Panc1 (cell line): ENCODE data around the gene TULP1. TPM values are rescaled to one million over a fixed set of nuclear protein-coding genes. Genes with fewer than 3 reads are reported as not detected.

Experiments
- ATAC-seq: fragments of 200-7000 bp; cut with Tn5 transposase; 2 replicates; pipeline ENCODE4 v1.9.1; 2020; ENCODE audit warnings: mild to moderate bottlenecking, moderate library complexity
- BruUV-seq: library from RNA; stranded (reverse); fragments of 400-500 nt; replicated peaks from 2 replicates; lab custom pipeline; 2021; lab: Mats Ljungman, UMichigan
- CTCF ChIA-PET: fragments of 300-600 bp; sonication (Branson Sonifier 250); formaldehyde crosslinking; loops from one replicate; lab custom pipeline; 2022; ENCODE audit warnings: antibody characterized with exemption; lab: Charles Lee
- POLR2A ChIA-PET: fragments of 300-600 bp; sonication (Branson Sonifier 250); formaldehyde crosslinking; loops from one replicate; lab custom pipeline; 2022; ENCODE audit warnings: antibody characterized with exemption; lab: Charles Lee
- DNase-seq: peaks from one replicate; pipeline ENCODE4 v3.0.0-alpha.2; 2010; ENCODE audit warnings: low read depth, low spot score
- H3K27ac ChIP-seq: 2 replicates; pipeline ENCODE4 v1.5.1; 2011; ENCODE audit warnings: mild to moderate bottlenecking, low read length, inconsistent platforms
- H3K27me3 ChIP-seq: fragments of 200-500 bp; sonication (Bioruptor generic); 2 replicates; pipeline ENCODE4 v1.6.0; 2014; ENCODE audit warnings: low read length, inconsistent platforms; ENCODE audit not compliant: control insufficient read depth, insufficient read depth
- H3K36me3 ChIP-seq: fragments of 200-500 bp; sonication (Bioruptor generic); 2 replicates; pipeline ENCODE4 v1.5.1; 2014; ENCODE audit warnings: inconsistent platforms, mild to moderate bottlenecking, low read length, moderate library complexity; ENCODE audit not compliant: control insufficient read depth, insufficient read depth
- H3K4me1 ChIP-seq: 2 replicates; pipeline ENCODE4 v1.5.1; 2011; ENCODE audit warnings: inconsistent platforms, mild to moderate bottlenecking, low read length, moderate library complexity; ENCODE audit not compliant: control insufficient read depth, insufficient read depth
- H3K4me3 ChIP-seq, 2 experiments: 2 replicates each; pipeline ENCODE4 v1.5.1; 2011 to 2012; ENCODE audit warnings: low read depth in 2 of 2, low read length in 2 of 2, mild to moderate bottlenecking in 2 of 2, inconsistent platforms in 1 of 2, moderate library complexity in 1 of 2
- H3K9me3 ChIP-seq: fragments of 200-500 bp; sonication (Bioruptor generic); 2 replicates; pipeline ENCODE4 v1.5.1; 2014; ENCODE audit warnings: low read depth, mild to moderate bottlenecking, inconsistent platforms, low read length, moderate library complexity; ENCODE audit not compliant: control insufficient read depth, insufficient read depth
- POLR2AphosphoS5 ChIP-seq: IDR thresholded peaks from 2 replicates; pipeline ENCODE4 v1.6.1; 2012; ENCODE audit warnings: mild to moderate bottlenecking, low read depth, low read length, moderate library complexity
- SIN3A ChIP-seq: IDR thresholded peaks from 2 replicates; pipeline ENCODE4 v1.6.1; 2012; ENCODE audit warnings: low read depth, mild to moderate bottlenecking, low read length, moderate library complexity, borderline replicate concordance; ENCODE audit not compliant: insufficient read depth
- TCF7L2 ChIP-seq: IDR thresholded peaks from 2 replicates; pipeline ENCODE4 v1.6.1; 2011; ENCODE audit warnings: mild to moderate bottlenecking, low read depth, low read length, inconsistent platforms
- in situ Hi-C: cut with HindIII; loops from 2 replicates; pipeline ENCODE4 v1.10.0; 2016; ENCODE audit warnings: low sequenced_read_pairs, low pct_unique_long_range_greater_than_20kb
- intact Hi-C: fragments of 100-400 bp; cut with micrococcal nuclease; formaldehyde crosslinking; loops from one replicate; pipeline ENCODE4 v1.10.0; 2022; ENCODE audit not compliant: unreplicated experiment
- total RNA-seq: library from RNA; stranded (reverse); gene quantifications from one replicate; pipeline ENCODE4 v1.2.1, GENCODE V29; 2021; ENCODE audit not compliant: unreplicated experiment
- TF ChIP-seq, protein P1 (sequence below): fragments of 450-650 bp; IDR thresholded peaks from 2 replicates; pipeline ENCODE4 v1.5.1; 2017; ENCODE audit warnings: mild to moderate bottlenecking
- TF ChIP-seq, protein P2 (sequence below), 2 experiments: IDR thresholded peaks; 2 replicates each; pipeline ENCODE4 v1.6.1; 2011 to 2012; ENCODE audit warnings: low read depth in 2 of 2, control low read depth in 1 of 2, low read length in 1 of 2, mild to moderate bottlenecking in 1 of 2, moderate library complexity in 1 of 2; ENCODE audit not compliant: insufficient read depth in 1 of 2

TULP1 gene
- total RNA-seq, 1 experiment from 2014 or later, result not detected

DNA sequence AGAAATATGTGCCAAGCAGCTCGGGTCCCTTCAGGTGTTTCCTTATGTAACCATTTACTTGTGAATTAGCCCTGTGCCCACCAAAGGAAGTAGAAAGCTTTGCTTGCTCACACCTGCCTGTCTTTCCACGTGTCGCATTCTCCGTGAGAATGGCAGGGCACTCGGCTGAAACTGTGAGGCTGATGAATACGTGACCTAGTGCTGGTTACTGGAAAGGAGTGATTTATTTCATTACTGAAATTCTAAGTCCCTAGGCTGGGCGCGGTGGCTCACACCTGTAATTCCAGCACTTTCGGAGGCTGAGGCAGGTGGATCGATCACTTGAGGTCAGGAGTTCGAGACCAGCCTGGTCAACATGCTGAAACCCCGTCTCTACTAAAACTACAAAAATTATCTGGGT, 45.9 kb upstream of the TULP1 start:
- H3K4me3 ChIP-seq, result no peak overlapping the region
- ChIA-PET POLR2A (no interaction called here), CTCF (no interaction called here)
- no peaks in the 10 kb centered on the region for H3K36me3 ChIP-seq
- no peak overlapping the region for H3K27ac ChIP-seq
- H3K9me3 ChIP-seq, result no peaks in the 10 kb centered on the region
- in situ Hi-C loops, result no loop called here
- H3K4me1 ChIP-seq, result no peaks in the 10 kb centered on the region
- intact Hi-C loops, result no loop called here
- no TSS peak for BruUV-seq
- peaks cover 3% of the 10 kb centered on the region; the same call in 1 of the 2 replicates for H3K27me3 ChIP-seq
- TF ChIP-seq POLR2AphosphoS5 (no peak), TCF7L2 (no peak), SIN3A (no peak)
- TF ChIP-seq, protein P1, sequence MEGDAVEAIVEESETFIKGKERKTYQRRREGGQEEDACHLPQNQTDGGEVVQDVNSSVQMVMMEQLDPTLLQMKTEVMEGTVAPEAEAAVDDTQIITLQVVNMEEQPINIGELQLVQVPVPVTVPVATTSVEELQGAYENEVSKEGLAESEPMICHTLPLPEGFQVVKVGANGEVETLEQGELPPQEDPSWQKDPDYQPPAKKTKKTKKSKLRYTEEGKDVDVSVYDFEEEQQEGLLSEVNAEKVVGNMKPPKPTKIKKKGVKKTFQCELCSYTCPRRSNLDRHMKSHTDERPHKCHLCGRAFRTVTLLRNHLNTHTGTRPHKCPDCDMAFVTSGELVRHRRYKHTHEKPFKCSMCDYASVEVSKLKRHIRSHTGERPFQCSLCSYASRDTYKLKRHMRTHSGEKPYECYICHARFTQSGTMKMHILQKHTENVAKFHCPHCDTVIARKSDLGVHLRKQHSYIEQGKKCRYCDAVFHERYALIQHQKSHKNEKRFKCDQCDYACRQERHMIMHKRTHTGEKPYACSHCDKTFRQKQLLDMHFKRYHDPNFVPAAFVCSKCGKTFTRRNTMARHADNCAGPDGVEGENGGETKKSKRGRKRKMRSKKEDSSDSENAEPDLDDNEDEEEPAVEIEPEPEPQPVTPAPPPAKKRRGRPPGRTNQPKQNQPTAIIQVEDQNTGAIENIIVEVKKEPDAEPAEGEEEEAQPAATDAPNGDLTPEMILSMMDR, result no peak
- TF ChIP-seq, protein P2, sequence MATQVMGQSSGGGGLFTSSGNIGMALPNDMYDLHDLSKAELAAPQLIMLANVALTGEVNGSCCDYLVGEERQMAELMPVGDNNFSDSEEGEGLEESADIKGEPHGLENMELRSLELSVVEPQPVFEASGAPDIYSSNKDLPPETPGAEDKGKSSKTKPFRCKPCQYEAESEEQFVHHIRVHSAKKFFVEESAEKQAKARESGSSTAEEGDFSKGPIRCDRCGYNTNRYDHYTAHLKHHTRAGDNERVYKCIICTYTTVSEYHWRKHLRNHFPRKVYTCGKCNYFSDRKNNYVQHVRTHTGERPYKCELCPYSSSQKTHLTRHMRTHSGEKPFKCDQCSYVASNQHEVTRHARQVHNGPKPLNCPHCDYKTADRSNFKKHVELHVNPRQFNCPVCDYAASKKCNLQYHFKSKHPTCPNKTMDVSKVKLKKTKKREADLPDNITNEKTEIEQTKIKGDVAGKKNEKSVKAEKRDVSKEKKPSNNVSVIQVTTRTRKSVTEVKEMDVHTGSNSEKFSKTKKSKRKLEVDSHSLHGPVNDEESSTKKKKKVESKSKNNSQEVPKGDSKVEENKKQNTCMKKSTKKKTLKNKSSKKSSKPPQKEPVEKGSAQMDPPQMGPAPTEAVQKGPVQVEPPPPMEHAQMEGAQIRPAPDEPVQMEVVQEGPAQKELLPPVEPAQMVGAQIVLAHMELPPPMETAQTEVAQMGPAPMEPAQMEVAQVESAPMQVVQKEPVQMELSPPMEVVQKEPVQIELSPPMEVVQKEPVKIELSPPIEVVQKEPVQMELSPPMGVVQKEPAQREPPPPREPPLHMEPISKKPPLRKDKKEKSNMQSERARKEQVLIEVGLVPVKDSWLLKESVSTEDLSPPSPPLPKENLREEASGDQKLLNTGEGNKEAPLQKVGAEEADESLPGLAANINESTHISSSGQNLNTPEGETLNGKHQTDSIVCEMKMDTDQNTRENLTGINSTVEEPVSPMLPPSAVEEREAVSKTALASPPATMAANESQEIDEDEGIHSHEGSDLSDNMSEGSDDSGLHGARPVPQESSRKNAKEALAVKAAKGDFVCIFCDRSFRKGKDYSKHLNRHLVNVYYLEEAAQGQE (IDR thresholded peaks at IDR 0.05; ENCODE audit: insufficient read depth in 1 of 2, low read depth in 2 of 2, low read length in 1 of 2), result no peak
- DNase-seq, result no peak
- ATAC-seq, result no peak

GRCh38 chr6:35557239-35557638, 44.5 kb upstream of the TULP1 start:
- Histone ChIP-seq H3K36me3 (no peaks in the 10 kb centered on the region), H3K27me3 (no peaks in the 10 kb centered on the region), H3K4me3 (no peak overlapping the region), H3K4me1 (no peaks in the 10 kb centered on the region), H3K9me3 (no peaks in the 10 kb centered on the region), H3K27ac (no peak overlapping the region)
- POLR2A ChIA-PET, result interaction anchor here (0.6 kb wide), 1 partner anchor 471 kb away, joined by 10 read pairs; no protein-coding TSS in a partner anchor
- in situ Hi-C loops (no loop called here), intact Hi-C loops (no loop called here)
- no TSS peak for BruUV-seq
- CTCF ChIA-PET, result interaction anchor here (0.5 kb wide), 1 partner anchor 101 kb away, joined by 3 read pairs; no protein-coding TSS in a partner anchor
- no peak for ATAC-seq
- TF ChIP-seq POLR2AphosphoS5 (no peak), TCF7L2 (no peak), SIN3A (no peak)
- TF ChIP-seq, protein P1, result no peak
- TF ChIP-seq, protein P2 (IDR thresholded peaks at IDR 0.05; ENCODE audit: insufficient read depth in 1 of 2, low read depth in 2 of 2, low read length in 1 of 2), result no peak
- DNase-seq, result no peak
